Activated CD4-positive, CD25-positive, alpha-beta regulatory T cell treated with anti-CD3 and anti-CD28 coated beads, Interleukin-2, amount 50 U/mL, for 24 hours (primary cell): ENCODE data around the gene CNOT4.

Source experiments
- ATAC-seq, 2 donors: fragments of 150-1000 bp; cut with Tn5 transposase; one replicate each; pipeline ENCODE4 v1.10.0; 2021; ENCODE audit warnings: mild to moderate bottlenecking in 1 of 2, moderate library complexity in 1 of 2

Gene CNOT4

DNA sequence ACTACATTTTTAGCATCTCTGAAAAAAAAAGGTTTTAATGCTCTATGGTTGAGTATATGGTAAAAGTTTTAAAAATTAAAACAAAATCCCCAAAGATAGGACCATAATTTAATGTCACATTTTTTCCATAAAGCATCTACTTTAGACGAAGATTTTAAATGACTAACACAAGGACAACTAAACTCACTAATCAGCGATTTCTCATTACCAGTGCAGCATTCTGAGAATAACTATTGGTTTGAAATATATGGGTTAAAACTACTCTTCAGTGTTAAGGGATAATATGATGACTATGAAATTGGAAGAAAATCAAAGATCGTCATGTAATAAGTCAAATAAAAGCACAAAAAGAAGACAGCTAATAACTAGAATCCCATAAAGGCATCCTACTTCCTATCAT is 118.4 kb downstream of the CNOT4 start:
- no peak for ATAC-seq

DNA sequence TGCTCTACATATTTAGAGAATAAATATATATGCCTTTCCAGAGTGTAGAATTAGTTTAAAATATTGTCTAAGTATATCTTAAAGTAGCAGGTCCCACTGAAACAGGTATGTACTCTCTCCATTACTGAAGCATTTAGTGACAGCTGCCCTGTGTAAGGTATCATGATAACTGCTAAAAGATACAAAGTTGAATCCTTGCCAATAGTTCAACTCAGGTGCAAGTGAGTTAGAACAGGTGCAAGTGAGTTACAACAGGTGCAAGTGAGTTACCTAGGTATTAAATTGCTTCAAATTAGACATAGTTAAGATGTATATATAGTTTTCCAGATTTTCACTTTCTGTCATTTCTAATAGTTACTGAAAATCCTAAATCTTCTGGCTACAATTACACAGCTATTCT is 119.1 kb downstream of the CNOT4 start:
- no peak for ATAC-seq

GRCh38 chr7:135389971-135390370 is 119.9 kb downstream of the CNOT4 start:
- ATAC-seq: no peak

GRCh38 chr7:135388616-135389015 is 121.3 kb downstream of the CNOT4 start:
- no peak for ATAC-seq

DNA sequence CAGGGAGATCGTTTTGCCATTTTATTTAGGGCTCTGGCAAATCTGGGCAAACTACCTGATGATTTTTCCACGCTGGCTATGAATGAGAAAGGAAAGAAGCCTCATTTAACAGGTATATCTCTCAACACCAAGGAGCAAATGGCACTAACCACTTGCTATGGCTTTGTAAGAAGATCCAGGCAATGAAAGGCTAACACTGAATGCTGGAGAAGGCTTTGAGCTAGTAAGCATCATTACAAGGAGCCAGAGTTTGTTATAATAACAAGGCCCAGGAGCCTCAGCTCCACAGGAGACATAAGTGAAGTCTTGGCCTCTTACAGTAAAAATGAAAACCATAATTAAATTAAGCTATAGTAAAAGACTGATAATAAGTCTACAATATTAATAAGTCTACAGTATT is 123.1 kb downstream of the CNOT4 start:
- ATAC-seq: no peak

DNA sequence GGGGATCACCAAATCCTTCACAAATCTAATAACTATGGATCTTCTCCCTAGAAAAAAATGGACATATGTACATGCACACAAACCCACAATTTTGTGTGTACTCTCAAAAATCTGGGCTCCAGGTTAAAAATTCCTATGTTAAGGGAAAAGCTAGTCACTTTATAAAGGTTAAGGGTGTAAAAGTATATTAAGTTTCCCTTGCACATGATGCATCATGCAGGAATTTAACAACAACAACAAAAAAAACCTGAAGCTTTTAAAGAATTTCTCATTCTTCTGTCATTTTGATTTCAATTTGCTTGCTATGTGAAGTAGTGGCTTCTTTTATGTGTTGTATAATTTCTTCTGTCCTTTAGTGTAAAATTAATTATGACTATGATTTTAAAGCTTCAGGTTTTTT is 123.7 kb downstream of the CNOT4 start:
- no peak for ATAC-seq

GRCh38 chr7:135385209-135385608 is 124.7 kb downstream of the CNOT4 start:
- no peak for ATAC-seq

GRCh38 chr7:135383525-135384175 is 126.3 kb downstream of the CNOT4 start:
- ATAC-seq: no peak

GRCh38 chr7:135382173-135382572 is 127.7 kb downstream of the CNOT4 start:
- ATAC-seq: no peak

- ATAC-seq: no peak
These were observed 128.5 kb downstream of the CNOT4 start for GRCh38 chr7:135381369-135381768.

GRCh38 chr7:135380351-135380750 is 129.6 kb downstream of the CNOT4 start:
- no peak for ATAC-seq

- no peak for ATAC-seq
These were observed 132.7 kb downstream of the CNOT4 start for GRCh38 chr7:135377171-135377570.

DNA sequence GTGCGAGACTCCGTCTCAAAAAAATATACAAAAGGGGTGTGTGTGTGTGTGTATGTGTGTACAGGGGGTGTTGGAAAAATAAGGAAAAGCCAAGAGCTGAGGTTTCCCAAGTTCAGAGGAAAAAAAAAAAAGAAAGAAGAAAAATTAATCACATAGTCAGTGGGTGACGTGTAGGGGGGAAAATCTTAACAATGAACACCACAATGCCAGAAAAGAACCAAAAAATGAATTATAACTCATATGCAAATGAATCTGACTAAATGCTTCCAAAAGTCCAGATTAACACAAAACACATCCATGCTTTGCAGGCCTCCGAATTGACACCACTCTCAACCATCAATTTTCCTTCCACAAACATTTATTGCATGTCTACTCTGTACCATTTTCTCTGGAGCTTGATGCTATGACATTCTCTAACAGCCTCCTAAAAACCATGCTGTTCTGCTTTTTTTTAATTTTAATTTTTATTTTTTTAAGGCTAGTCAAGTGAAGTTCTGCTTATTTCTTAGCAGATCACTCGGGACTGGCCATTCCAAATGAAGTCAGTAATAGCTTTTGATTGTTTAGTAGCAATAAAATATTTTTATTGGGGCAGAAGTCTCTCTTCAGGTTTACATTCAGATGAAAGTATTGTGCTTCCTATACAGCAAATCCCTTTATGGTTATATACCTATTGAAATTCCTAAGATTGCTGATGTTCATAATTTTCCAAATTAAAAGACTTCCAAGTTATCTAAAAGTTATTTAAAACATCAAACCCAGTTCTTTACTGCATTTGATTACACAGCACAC is 133.8 kb downstream of the CNOT4 start:
- no peak for ATAC-seq

DNA sequence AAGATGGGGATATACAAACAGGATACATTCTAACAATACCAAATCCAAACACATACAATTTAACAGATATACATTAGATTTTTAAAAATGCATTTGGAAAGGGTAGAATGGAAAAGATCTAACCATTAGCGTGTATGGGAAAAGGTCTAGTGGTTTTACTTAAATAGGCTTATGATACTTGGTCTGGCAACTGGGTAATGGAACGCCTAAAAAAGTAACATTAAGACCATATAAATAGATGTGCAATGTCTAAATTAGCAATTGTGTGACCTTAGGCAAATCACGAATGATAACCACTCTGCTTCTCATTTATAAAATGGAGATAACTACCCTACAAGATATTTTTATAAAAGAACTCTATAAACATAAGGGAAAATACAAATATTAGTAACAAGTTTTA is 135.2 kb downstream of the CNOT4 start:
- no peak for ATAC-seq

DNA sequence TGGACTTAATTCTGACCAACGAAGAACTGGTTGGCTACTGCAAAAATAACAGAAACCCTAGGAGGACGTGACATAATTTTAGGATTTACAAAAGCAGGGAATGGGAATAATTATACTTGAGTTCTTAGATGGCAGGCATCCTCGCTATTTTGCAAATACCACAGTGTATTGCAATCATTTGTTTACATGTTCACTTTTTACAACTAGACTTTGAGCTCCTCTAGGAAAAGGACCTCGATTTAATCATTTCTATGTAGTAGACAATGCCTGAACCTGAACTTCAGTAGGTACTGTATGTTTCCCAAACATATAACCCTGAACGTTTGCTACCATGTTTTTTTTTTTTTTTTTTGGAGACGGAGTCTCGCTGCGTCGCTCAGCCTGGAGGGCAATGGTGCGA is 137.7 kb downstream of the CNOT4 start:
- no peak for ATAC-seq

DNA sequence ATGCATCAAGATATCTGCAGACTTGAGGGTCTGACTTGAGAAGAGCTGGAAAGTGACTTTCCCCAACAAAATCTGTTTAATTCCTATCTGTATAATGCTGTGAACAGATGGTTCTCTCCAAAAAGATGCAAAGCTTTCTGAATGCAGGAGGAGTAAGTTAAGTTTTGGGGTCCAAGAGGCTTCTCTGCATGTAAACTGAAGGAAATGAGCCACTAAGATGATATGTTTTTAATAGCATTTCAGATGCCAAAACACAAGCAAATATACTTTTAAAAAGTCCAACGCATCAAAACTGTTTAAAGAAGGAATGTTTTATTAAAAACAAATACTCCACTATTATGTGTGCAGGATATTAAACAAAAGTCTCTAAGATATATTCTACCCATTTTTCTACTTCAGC is 139.2 kb downstream of the CNOT4 start:
- ATAC-seq: no peak

DNA sequence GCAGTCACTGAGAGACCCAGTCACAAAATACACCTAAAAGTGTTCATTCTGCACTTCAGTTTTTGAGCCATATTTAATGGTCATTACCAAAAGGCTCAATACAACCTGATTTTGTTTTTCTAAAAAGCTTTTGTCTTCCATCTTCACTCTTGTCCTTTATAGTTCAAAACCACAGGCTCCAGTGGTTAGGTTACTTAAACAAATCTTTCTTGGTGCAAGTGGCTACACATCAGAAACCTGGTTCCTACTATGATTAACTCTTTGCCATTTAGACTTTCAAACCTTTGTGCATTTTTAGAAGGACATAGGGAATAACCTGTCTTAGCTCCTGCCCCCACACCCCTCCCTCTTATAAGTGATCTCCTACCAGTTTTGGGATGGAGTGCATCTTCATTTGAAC is 140.5 kb downstream of the CNOT4 start:
- no peak for ATAC-seq

- no peak for ATAC-seq
These were observed 141.3 kb downstream of the CNOT4 start for GRCh38 chr7:135368416-135369186.

GRCh38 chr7:135366843-135367508 is 142.9 kb downstream of the CNOT4 start:
- no peak for ATAC-seq

DNA sequence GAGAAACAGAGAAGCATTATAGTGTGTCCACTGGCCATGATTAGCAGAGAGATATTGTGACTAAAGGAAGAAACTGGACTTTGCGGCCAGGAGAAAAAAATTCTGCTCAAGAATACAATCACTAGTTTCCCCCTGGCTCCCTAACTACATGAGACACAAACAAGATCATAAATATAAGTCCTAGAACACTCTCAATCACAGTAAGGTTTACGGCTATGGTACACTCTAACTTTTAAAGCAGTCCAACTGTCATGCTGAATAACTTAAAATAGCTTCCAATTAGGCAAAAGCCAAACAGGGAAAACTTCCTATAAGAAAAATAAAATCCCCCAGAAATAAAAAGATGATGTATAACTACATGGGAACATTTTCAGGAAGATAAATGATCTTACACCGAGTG is 144.2 kb downstream of the CNOT4 start:
- ATAC-seq: no peak

GRCh38 chr7:135364206-135364605 is 145.7 kb downstream of the CNOT4 start:
- ATAC-seq: no peak

DNA sequence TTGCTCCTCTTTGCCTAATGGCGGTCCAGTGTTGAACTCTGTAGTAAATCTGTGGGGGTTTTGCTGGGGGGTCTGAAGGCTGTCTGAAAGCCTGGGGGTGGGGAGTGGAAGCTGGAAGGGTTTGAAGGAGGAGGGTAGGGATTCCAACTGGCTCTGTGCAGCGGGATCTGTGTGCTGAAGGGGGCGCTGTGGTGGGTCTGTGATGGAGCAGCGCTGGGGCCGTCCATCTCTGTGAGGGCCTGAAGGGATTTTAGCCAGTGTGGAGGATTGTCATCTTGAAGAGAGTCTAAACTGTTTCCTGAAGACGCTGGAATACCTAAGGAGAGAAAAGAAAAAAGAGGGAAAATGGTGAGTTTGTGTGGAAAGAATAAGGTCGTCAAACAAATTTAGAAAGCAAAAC is 147.0 kb downstream of the CNOT4 start:
- no peak for ATAC-seq

- ATAC-seq: no peak
These were observed 148.1 kb downstream of the CNOT4 start for GRCh38 chr7:135361788-135362187.
